Kidney tubule cell (primary cell): Measurements from ENCODE around the gene C8A.
A peak's percentile ranks its signal among the peaks of the same experiment; 100 is the strongest.

Experiments used
- DNase-seq: peaks from one replicate; pipeline ENCODE4 v3.0.0-alpha.2; 2018; ENCODE audit warnings: low spot score

The C8A gene

DNA sequence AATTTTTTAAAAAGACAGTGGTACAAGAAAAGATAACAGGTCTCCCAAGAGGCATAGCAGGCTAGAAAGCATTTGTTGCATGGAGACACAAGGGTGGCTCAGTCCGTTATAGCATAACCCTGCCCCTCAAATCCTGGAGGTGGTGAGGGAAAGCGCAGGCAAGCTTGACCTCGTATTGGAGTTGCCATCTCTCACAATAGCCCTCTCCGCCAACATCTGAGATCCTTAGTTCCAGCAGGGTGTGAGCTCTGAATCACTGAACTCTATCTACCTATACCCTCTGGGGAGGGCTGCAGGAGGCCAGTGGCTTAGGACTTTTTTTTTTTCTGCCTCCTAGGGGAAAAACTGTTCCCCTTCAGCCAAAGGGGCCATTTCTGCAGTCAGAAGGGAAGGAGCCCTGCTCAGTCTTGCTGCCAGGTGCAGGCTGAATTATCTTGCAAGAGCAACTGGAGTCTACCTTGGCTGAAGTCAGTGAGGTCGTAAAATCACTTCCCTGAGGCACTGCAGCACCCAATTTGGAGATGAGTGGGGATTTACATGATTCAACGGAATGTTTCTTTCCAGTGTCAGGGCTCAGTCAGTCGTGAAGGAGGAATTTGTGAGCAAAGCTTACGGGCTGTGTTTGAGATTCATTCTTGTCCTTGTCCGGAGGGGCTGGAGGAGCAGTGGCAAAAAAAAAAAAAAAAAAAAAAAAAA, 17.2 kb upstream of the C8A start:
- peak; percentile 95 for DNase-seq

GRCh38 chr1:56838759-56839158, 15.8 kb upstream of the C8A start:
- peak; percentile 77 for DNase-seq

- no peak for DNase-seq
These were observed 11.1 kb upstream of the C8A start for GRCh38 chr1:56843544-56843943.

- DNase-seq = peak; percentile 1
These were observed 10.0 kb upstream of the C8A start for GRCh38 chr1:56844545-56845136.

- no peak for DNase-seq
These were observed 9.3 kb upstream of the C8A start for GRCh38 chr1:56845343-56845742.

- DNase-seq = no peak
These were observed 4.8 kb upstream of the C8A start for GRCh38 chr1:56849750-56850149.

GRCh38 chr1:56850411-56850810, 4.2 kb upstream of the C8A start:
- no peak for DNase-seq

- DNase-seq = no peak
These were observed 3.7 kb upstream of the C8A start for GRCh38 chr1:56850922-56851321.

DNA sequence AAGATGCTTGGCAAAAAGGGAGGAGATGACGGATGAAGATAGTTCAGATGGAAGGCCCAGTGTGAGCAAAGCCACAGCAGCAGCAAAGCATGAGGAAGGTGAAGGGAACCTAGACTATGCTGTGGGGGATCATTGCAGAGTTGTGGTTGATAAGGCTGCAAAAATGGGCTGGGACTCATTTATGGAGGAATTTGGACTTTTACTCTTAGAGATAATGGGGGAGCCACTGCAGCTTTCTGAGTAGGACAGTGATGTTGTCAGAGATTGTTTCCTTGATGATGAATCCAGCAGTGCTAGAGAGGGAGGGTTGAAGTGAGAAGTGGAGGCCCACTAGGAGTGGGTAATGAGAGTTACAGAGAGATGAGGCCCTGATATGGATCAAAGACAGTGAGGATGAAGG, 2.1 kb upstream of the C8A start:
- DNase-seq = no peak

DNA sequence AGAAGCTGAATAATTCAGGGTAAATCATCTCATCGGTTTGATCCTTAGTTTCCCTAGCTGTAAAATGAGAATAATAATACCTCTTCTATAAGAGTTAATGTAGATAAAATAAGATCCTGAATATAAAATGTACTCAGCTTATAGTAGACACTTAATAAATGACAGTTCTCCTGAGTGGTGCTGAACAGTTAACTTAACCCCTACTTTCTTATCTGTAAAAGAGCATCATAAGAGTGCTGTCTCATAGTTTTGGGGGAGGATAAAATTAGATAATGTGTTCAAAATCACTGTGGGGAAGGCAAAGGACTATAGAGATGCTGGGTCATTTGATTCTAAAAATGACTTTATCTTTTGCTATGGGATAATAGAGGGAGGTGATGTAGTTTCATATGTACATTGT, 593 bp downstream of the C8A start:
- no peak for DNase-seq

DNA sequence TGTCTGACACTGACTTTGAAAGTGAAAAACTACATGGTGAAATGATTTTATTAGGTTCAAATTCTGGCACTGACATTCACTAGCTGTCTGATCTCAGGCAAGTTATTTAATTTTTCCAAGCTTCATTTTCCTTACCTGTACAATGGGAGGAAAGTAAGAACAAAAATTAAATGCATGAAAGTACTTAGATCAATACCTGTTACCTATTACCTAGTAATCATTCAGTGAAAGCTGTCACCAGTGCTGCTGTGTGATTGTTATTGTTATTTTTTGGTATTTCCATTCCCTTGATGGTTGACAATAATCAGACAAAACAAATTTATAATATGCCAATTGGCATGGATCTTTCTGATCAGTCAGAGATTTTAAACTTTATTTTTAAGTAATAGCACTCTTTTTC, 1.6 kb downstream of the C8A start:
- no peak for DNase-seq

DNA sequence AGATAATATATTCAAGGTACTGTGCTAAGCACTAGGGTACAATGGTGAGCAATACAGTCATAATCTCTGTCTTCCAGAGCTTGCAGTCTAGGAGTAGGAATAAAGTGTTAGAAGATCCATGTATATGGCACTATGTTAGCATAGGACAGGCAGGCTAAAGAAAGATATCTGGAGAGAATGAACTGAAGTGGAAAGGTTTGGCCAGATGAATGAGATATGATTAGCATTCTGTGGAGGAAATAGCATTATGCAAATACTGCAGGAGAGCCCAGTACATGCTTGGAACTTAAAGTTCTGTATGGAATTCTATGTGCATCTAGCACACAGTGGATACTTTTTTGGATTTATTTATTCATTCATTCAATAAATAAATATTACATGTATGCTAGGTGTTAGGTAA, 4.7 kb downstream of the C8A start:
- DNase-seq = no peak

DNA sequence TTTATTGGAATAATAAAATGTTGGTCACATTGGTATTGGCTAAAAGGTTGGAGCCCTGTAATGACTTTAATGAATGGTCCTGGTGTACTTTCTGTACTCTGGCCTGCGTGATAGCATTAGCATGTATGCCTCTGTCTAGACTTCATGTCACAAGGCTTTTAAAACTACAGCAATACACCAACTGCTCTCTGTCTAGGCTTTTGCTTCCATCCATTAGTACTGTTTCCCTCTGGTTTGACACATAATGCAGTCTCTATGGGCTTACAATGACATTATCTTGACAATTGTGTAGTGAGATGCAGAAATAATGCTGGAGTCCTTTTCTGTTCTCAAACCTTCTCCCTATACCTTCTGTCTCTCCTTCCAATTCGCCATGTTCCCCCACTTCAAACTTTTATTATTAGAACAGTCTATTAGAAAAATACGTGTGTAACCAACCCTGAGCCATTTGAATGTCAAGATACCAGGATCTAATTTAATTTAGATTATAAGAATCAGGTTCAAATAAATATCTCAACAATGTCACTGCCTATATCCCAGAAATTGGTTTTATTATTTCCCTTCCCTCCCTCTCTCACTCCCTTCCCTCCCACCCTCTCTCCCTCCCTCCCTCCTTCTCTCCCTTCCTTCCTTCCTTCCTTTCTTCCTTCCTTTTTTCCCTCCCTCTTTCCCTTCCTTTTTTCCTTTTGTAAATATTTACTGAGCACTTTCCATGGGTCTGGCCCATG, 8.8 kb downstream of the C8A start:
- DNase-seq = no peak

DNA sequence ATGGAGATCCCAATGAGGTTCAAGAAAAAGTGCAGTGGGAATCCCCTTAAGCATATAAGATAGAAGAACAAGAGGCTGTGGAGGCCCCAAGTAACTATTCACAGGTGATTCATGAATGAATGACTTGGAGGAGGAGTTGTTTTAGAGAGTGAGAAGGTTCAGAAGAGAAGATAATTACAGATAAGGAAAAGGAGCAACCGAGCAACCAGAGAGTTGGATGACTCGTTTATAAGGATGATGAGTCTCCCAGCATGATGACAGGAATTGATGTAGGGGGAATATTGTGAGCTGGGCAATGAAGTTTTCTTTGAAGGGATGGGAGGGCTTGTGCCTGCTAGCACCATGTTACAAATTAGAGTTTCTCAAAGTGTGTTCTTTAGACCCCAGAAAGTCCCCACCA, 9.8 kb downstream of the C8A start:
- peak; percentile 89 for DNase-seq

GRCh38 chr1:56866656-56867055, 12.1 kb downstream of the C8A start:
- peak; percentile 86 for DNase-seq

DNA sequence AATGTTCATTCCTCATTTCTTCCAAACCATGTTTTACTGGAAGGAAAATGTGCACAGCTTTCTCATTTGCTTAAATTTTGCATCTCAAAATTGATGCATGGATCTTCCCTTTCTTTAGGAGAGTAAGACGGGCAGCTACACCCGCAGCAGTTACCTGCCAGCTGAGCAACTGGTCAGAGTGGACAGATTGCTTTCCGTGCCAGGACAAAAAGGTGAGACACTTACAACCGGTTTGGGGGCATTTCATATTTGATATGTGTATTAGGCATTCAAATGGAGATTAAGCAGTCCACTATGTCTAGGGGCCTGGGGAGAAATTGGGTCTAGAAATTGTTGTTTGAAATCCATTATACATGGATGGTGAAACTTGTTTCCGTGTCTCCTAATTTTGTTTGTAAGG, 12.9 kb downstream of the C8A start:
- DNase-seq = no peak

- no peak for DNase-seq
These were observed 14.2 kb downstream of the C8A start for GRCh38 chr1:56868761-56869160.

- peak; percentile 50 for DNase-seq
These were observed 18.0 kb downstream of the C8A start for GRCh38 chr1:56872597-56872996.

DNA sequence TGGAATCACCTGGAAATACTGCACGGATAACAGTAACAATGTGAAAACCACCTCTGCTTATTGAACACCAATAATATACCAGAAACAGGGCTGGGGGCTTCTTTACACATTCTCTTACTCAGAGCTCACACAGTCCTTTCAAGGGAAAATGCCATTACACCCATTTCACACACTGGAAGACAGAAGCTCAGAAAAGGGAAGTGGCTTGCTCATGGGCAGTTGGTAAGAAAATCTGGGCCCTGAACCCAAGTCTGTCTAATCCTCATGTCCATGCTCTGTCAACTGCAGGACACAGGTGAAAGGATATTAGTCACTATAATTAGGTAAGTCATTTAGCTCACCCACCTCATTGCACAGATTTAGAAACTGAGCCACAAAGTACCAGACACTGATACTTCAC, 18.6 kb downstream of the C8A start:
- peak; percentile 45 for DNase-seq

- DNase-seq = no peak
These were observed 20.1 kb downstream of the C8A start for GRCh38 chr1:56874689-56875088.

- no peak for DNase-seq
These were observed 23.4 kb downstream of the C8A start for GRCh38 chr1:56877973-56878372.

GRCh38 chr1:56880774-56881173, 26.2 kb downstream of the C8A start:
- DNase-seq = no peak

DNA sequence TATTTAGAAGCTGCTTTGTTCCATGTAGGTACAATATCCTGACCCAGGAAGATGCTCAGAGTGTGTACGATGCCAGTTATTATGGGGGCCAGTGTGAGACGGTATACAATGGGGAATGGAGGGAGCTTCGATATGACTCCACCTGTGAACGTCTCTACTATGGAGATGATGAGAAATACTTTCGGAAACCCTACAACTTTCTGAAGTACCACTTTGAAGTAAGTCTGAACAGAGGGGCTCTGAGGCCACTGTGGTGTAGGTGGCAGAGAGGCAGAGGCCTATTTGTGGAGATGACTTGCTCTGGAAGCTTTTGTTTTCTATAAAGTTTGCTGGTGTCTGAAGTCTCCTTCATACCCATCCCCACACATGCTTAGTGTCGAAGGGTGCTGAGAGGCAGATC, 26.8 kb downstream of the C8A start:
- no peak for DNase-seq

GRCh38 chr1:56890229-56890628, 35.6 kb downstream of the C8A start:
- DNase-seq = no peak
